H54 (cell line): ENCODE data around the gene NTSR1.

Experiments used
- DNase-seq: peaks from one replicate; pipeline ENCODE4 v3.0.0; 2011; ENCODE audit warnings: low spot score, mixed read lengths; ENCODE audit not compliant: insufficient read length
- FAIRE-seq: peaks from 3 replicates; lab custom pipeline; 2011; peaks lifted over from hg19 to GRCh38; lab: Jason Lieb, UNC
- POLR2A ChIP-seq: IDR thresholded peaks from 2 replicates; pipeline ENCODE4 v1.6.1; 2011; ENCODE audit warnings: low read depth, mild to moderate bottlenecking, low read length

NTSR1 gene

DNA sequence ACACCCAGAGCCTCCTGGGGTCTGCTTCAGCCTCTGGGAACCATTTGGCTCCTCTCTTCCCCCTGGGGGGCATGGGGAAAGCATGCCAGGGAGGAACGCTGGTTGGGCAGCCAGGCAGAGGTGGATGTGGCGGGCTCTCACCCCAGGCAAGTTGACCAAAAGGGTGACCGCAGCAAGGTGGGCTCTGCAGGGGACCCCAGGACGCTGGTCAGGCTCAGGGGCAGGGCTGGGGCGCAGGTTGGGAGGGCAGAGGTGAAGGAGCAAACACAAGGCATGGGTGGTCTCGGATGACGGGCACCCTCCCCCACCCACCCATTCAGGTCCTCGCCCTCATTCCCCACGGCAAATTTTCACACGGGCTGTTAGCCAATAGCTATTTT, 57.4 kb downstream of the NTSR1 start:
- TF ChIP-seq POLR2A = no peak
- no peak for FAIRE-seq
- no peak for DNase-seq

DNA sequence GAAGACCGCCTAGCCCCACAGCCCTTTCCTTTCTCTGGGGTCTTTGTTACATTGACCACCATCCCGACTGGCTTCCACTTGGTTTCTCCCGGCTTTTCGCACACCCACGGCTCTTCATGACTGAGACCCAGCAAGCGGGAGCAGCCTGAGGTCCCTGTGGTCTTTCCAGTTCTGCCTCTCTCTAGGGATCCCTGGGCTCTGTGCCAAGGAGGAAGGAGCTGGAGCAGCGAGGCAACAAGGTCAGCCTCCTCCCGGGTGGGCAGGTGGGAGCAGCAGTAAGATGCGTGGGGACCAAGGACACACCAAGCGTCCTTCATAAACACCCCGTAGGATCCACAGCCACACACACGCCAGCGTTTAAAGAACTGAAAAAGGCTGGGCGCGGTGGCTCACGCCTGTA, 58.1 kb downstream of the NTSR1 start:
- DNase-seq (no peak), FAIRE-seq (no peak)
- no peak for TF ChIP-seq POLR2A

DNA sequence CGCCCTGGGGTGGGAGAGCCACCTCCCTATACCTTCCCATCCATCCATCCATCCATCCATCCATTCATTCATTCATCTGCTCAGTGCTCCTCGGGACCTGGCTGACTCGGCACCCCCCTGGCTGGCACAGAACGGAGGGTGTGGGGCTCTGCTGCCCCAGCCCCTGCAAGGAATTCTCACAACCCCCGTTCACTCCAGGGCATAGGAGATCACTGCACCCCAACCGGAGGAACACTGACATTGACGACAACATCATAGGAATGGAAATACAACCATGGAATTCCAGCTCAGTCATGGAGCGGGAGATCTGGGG, 59.6 kb downstream of the NTSR1 start:
- no peak for DNase-seq
- no peak for TF ChIP-seq POLR2A
- no peak for FAIRE-seq

DNA sequence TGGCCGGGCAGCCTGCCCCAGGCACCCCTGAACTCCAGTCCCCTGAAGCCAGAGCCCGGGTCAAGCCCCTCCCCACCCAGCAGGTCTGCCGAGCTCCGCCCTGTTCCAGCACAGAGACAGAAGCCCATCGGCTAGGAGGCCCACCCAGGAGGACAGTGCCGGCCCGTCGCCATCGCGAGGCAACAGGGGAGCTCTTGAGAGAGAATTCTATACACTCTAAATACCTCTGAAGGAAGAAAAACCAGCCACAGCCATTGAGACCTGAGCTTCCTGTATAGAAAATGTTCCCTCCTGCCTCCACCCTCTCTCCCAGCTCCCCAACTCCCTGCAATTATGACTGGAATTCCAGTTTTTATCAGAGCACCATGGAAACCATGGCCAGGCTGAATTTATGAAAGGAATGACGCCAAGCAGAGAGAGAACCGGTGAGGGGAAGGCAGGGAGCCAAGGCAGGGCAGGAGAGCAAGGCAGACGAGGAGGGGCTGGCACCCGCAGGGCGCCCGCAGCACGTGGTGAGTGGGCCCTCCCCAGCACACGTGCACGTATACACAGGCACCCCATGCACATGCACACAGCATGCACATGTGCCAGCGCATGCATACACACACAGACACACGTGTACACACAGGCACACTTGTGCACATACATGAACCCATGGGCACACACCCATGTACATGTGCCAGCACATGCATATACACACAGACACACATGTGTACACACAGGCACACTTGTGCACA, 60.1 kb downstream of the NTSR1 start:
- DNase-seq = peak; percentile 47
- FAIRE-seq = no peak
- TF ChIP-seq POLR2A = no peak

DNA sequence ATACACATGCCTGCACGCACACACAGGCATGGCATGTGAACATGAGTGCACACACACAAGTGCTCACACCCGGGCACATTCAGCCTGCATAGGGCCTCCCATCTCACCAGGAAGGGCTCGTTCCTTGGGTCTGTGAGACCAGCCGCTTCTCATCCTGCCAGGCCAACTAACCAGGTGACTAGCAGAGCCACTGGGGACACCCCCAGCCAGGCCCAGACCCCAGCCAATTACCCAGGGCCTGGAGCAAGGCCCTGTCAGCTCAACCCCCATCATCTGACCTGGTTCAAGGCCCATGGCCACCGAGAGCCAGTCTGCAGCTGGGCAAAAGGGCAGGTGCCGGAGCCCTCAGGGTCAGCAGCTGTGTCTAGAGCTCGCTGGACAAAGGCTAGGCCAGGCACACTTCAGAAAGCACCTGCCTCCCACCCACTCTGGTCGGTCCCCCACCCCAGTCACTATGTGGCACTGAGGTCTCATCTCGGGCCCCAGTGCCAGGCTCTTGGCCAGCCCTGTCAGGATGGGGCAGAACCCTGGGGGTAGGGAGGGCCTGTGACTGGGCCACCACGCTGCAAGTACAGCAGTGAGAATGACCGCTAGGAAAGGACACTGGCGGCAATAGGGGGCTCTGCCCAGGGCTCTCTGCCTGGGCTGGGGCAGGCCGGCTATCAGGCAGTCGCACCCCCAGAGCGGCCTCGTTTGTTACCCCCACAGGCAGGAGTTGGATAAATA, 60.9 kb downstream of the NTSR1 start:
- no peak for DNase-seq
- TF ChIP-seq POLR2A = no peak
- FAIRE-seq = no peak

DNA sequence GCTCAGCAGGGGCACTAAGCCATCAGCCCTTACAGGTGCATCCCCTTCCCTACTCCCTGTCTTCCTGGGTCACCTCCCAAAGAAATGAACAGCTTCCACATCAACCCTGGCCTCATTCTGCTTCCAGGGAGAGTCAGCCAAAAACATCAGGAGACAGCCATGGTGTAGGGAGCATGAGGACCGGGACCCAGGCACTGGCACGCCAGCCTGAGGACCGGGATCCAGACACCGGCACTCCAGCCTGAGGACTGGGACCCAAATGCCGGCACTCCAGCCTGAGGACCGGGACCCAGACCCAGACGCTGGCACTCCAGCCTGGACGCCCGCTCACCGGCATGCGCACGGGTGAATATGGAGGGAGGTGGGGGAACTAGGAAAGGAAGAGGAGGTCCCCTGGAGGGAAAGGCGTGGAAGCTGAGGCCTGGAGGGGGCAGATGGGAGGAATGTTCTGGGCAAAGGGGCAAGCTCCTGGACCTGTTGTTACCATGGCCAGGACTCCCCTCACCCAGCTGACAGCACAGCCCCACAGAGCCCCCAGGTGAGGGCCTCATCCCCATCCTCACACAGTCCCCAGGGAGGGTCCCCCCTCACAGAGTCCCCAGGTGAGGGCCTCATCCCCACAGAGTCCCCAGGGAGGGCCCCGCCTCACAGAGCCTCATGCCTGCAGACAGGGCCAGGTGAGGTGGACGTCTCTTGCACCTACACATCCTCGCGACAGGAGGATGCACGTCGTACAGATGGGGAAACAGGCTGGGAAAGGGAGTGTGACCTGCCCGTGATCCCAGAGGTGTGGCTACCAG, 61.7 kb downstream of the NTSR1 start:
- DNase-seq (no peak), FAIRE-seq (no peak)
- TF ChIP-seq POLR2A = no peak

DNA sequence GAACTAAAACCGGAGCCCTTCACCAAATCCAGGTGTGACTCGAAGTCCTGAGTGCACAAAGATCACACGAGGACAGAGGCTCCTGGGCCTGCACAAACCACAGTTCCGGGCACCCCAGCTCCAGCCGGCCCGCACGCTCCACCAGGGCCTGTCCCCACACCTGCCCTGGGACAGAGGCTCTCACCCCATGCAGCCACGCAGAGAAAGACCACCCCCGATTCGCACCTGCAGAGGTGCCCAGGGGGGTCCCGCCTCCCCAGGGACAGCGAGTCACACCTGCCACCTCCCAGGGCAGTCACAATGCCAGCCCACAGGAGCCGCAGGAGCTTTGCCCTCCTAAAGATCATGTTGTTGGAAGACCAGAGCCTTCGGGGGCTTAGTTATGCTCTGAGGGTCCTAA, 62.3 kb downstream of the NTSR1 start:
- FAIRE-seq = no peak
- no peak for DNase-seq
- no peak for TF ChIP-seq POLR2A

DNA sequence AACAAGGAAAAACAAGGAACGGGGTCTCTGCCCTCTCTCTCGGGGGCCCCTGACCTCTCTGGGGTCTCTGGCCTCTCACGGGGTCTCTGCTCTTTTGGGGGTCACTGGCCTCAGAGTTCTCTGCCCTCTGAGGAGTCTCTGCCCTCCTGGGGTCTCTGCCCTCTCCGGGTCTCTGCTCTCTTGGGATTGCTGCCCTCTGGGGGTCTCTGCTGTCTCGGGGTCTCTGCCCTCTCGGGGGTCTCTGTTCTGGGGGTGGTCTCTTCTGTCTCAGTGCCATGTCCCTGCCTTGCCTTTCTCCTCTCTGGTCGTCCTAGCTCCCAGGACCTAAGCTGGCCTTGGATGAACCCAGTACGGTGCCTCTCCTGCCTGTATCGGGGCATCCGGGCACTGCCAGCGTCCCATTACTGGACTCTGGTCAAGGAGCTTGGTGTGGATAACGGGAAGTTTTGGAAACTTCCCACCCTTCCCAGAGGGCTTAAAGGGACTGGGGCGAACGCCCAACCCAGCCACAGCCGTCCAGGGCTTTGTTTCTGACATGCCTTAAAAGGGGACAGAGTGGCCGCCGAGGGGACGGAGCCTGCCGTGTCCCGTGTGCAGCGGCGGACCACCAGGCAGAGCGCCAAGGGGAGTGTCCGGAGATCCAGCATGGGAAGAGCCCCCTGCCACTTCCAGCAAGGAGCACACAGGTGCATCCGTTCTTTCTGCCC, 62.9 kb downstream of the NTSR1 start:
- FAIRE-seq (no peak), DNase-seq (no peak)
- TF ChIP-seq POLR2A = no peak

DNA sequence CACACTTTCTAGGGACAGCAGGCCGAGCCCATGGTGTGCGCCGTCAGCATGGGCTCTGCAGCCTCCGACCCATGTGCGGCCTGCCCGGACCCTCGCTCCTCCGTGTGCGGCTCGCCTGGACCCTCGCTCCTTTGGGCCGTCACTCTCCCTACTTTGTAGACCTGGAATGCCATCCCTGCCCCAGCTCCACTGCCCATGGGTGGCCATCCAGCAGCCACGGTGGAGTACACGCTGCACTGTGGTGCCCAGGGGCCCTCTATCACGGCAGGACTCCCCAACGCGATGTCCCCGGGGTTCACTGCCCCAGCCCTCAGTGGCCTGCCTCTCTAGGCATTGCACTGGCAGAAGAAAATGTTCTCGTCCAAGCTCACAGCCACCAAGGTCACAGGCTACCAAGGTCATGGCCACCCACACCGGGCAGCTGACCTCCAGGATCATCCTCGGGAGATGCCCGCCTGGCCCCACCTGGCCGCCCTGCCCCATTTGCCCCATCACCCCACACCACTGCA, 63.5 kb downstream of the NTSR1 start:
- no peak for TF ChIP-seq POLR2A
- no peak for DNase-seq
- no peak for FAIRE-seq

DNA sequence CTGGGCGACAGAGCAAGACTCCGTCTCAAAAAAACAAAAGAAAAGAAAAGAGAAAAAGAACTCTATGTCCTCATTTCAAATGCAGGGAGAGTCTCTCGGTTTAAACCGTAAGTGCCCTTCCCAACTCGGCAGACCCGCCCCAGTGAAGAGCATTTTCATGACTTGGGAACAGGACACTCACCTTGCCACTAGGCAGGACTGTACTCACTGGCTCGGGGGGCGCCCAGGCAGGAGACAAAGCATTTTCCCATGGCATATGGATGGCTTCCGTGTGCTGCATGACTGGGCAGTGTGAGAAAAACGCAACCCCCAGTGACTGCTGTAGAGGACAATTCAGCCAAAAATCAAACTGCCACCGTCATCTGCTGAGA, 64.0 kb downstream of the NTSR1 start:
- DNase-seq (no peak), FAIRE-seq (no peak)
- TF ChIP-seq POLR2A = no peak

DNA sequence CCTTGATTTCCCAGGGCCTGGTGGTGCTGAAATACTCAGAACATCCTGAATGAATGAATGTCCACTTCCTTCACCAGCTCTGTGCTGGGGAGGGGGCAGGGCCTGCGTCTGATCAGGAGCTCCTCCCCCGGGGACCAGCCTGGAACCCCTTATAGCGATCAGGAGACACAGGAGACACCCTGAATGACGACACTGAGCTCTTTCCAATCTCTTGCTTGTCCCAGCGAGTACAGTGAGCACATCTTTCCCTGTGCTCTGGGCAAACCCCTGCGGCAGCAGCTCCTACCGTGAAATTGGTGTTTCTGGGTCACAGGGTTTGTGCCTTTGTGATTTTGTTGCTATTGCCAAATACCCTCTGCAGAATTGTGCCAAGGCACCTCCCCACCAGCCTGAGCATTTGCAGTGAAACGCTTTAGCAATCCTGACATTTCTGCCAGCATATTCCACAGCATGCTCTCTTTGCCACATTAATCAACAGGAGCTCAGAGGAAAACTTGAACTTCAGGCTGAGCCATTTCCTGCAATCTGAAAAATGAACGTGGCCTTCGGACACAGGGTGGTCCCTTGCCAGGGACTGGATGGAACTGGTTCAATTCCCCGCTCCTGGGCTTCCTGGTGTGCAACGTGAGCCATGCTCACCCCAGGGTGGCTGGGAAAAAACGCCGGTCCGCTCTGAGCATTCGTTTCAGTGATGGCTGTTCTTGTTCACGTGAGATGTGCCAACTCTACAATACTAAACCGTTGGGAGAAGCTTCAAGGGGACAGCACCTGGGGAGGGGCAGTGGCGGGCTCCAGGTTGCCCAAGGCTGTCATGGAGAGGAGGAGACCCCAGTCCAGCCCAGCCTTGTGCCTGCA, 64.6 kb downstream of the NTSR1 start:
- DNase-seq (no peak), FAIRE-seq (no peak)
- TF ChIP-seq POLR2A = no peak

DNA sequence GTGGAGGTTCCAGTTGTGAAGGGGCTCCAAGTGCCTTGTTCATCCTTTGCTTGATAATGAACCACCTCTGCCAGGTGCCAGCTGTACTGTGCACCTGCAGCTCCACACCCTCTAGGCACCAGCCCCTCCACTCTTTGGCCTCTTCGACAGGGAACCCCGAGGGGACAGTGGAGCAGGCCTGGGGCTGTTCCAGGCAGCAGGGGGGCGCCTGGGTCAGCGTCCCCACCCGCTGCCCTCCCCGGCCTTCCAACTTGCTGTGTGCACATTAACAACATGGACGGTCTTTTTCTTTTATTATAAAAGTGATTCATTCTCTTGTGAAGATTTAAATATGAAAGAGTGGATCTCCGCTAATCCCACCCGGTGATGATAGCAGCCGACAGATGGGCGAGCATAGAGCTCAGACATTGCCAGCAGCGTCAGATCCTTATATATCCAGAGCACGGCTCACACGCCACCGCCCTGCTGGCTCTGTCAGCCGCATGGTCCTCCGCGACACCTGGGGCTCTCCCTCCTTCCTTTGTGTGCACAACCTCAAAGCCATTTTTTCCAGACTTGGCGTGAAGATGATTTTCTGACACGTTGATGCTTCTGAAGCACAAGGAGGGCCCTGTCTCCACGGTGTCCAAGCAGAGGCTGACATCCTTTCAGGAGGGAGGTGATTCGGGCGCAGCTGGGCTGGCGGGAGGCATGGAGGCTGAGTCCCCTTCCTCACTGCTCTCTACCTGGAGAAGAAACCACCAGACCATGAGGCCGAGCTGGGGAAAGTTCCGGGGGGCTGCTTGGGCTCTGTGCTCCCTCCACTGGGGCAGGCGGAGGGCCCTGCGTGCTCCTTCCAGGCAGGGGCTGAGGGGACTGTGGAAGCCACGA, 65.4 kb downstream of the NTSR1 start:
- no peak for TF ChIP-seq POLR2A
- no peak for FAIRE-seq
- no peak for DNase-seq
